ENCODE data around the gene SFXN3. TPM values are rescaled to one million over a fixed set of nuclear protein-coding genes. Genes with fewer than 3 reads are reported as not detected.

Gene SFXN3
- total and polyA plus RNA-seq, 2 of the 13 experiments (the other 11 are each of a cell fraction or from before 2014, with no cell fraction given), result 16.8 to 71.5 TPM

- TF ChIP-seq ZNF557 (CRISPR knock-in tag; IDR thresholded peaks at IDR 0.05) (no peak), ZBTB3 (CRISPR knock-in tag; IDR thresholded peaks at IDR 0.05; ENCODE audit: borderline replicate concordance, low read depth) (no peak), CCDC6 (CRISPR knock-in tag; IDR thresholded peaks at IDR 0.05) (no peak; the same call in 1 of the 2 replicates), ZNF143 (CRISPR knock-in tag; IDR thresholded peaks at IDR 0.05) (no peak), AKAP8 (CRISPR knock-in tag; IDR thresholded peaks at IDR 0.05) (no peak), MED13 (CRISPR knock-in tag; IDR thresholded peaks at IDR 0.05) (no peak), MXI1 (IDR thresholded peaks at IDR 0.05; ENCODE audit: borderline replicate concordance, low read depth, low read length) (peak; percentile 53; the same call in 1 of the 3 replicates), HCFC1 (IDR thresholded peaks at IDR 0.05; ENCODE audit: low read depth, low read length) (no peak), JUNB (CRISPR knock-in tag; IDR thresholded peaks at IDR 0.05; ENCODE audit: borderline replicate concordance) (no peak), RFX5 (IDR thresholded peaks at IDR 0.05; ENCODE audit: low read depth, low read length) (no peak)
- TF ChIP-seq, protein P1, sequence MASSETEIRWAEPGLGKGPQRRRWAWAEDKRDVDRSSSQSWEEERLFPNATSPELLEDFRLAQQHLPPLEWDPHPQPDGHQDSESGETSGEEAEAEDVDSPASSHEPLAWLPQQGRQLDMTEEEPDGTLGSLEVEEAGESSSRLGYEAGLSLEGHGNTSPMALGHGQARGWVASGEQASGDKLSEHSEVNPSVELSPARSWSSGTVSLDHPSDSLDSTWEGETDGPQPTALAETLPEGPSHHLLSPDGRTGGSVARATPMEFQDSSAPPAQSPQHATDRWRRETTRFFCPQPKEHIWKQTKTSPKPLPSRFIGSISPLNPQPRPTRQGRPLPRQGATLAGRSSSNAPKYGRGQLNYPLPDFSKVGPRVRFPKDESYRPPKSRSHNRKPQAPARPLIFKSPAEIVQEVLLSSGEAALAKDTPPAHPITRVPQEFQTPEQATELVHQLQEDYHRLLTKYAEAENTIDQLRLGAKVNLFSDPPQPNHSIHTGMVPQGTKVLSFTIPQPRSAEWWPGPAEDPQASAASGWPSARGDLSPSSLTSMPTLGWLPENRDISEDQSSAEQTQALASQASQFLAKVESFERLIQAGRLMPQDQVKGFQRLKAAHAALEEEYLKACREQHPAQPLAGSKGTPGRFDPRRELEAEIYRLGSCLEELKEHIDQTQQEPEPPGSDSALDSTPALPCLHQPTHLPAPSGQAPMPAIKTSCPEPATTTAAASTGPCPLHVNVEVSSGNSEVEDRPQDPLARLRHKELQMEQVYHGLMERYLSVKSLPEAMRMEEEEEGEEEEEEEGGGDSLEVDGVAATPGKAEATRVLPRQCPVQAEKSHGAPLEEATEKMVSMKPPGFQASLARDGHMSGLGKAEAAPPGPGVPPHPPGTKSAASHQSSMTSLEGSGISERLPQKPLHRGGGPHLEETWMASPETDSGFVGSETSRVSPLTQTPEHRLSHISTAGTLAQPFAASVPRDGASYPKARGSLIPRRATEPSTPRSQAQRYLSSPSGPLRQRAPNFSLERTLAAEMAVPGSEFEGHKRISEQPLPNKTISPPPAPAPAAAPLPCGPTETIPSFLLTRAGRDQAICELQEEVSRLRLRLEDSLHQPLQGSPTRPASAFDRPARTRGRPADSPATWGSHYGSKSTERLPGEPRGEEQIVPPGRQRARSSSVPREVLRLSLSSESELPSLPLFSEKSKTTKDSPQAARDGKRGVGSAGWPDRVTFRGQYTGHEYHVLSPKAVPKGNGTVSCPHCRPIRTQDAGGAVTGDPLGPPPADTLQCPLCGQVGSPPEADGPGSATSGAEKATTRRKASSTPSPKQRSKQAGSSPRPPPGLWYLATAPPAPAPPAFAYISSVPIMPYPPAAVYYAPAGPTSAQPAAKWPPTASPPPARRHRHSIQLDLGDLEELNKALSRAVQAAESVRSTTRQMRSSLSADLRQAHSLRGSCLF (CRISPR knock-in tag; IDR thresholded peaks at IDR 0.05; ENCODE audit: borderline replicate concordance), result no peak
- TF ChIP-seq, protein P2, sequence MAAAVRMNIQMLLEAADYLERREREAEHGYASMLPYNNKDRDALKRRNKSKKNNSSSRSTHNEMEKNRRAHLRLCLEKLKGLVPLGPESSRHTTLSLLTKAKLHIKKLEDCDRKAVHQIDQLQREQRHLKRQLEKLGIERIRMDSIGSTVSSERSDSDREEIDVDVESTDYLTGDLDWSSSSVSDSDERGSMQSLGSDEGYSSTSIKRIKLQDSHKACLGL (CRISPR knock-in tag; IDR thresholded peaks at IDR 0.05), result peak; percentile 80
- TF ChIP-seq, protein P3, sequence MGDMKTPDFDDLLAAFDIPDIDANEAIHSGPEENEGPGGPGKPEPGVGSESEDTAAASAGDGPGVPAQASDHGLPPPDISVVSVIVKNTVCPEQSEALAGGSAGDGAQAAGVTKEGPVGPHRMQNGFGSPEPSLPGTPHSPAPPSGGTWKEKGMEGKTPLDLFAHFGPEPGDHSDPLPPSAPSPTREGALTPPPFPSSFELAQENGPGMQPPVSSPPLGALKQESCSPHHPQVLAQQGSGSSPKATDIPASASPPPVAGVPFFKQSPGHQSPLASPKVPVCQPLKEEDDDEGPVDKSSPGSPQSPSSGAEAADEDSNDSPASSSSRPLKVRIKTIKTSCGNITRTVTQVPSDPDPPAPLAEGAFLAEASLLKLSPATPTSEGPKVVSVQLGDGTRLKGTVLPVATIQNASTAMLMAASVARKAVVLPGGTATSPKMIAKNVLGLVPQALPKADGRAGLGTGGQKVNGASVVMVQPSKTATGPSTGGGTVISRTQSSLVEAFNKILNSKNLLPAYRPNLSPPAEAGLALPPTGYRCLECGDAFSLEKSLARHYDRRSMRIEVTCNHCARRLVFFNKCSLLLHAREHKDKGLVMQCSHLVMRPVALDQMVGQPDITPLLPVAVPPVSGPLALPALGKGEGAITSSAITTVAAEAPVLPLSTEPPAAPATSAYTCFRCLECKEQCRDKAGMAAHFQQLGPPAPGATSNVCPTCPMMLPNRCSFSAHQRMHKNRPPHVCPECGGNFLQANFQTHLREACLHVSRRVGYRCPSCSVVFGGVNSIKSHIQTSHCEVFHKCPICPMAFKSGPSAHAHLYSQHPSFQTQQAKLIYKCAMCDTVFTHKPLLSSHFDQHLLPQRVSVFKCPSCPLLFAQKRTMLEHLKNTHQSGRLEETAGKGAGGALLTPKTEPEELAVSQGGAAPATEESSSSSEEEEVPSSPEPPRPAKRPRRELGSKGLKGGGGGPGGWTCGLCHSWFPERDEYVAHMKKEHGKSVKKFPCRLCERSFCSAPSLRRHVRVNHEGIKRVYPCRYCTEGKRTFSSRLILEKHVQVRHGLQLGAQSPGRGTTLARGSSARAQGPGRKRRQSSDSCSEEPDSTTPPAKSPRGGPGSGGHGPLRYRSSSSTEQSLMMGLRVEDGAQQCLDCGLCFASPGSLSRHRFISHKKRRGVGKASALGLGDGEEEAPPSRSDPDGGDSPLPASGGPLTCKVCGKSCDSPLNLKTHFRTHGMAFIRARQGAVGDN (CRISPR knock-in tag; IDR thresholded peaks at IDR 0.05), result peak; percentile 93
Measured at GRCh38 chr10:101018600-101019439, 12.2 kb upstream of the SFXN3 start (continued).
